H9 (cell line): Measurements from ENCODE around the gene DTNB. TPM values are rescaled to one million over a fixed set of nuclear protein-coding genes. Genes with fewer than 3 reads are reported as not detected.

Experiments used
- DNase-seq: peaks from one replicate; pipeline ENCODE4 v3.0.0-alpha.2; 2017
- H2AFZ ChIP-seq: one replicate; pipeline ENCODE4 v1.6.1; 2013; ENCODE audit warnings: mild to moderate bottlenecking, low read length, control low read depth, moderate library complexity
- H2AK5ac ChIP-seq: 2 replicates; pipeline ENCODE4 v1.6.1; 2013; ENCODE audit warnings: low read length, control low read depth, mixed read lengths; ENCODE audit not compliant: insufficient read length
- H2BK120ac ChIP-seq: one replicate; pipeline ENCODE4 v1.6.1; 2013; ENCODE audit warnings: low read depth, mild to moderate bottlenecking, low read length, control low read depth, inconsistent platforms; ENCODE audit not compliant: poor library complexity, severe bottlenecking
- H2BK12ac ChIP-seq: 2 replicates; pipeline ENCODE4 v1.6.1; 2013; ENCODE audit warnings: low read length, control low read depth, mixed read lengths, low read depth; ENCODE audit not compliant: insufficient read length
- H2BK15ac ChIP-seq: 2 replicates; pipeline ENCODE4 v1.6.1; 2013; ENCODE audit warnings: low read depth, low read length, control low read depth
- H2BK20ac ChIP-seq: one replicate; pipeline ENCODE4 v1.6.1; 2013; ENCODE audit warnings: low read depth, mild to moderate bottlenecking, low read length, control low read depth, inconsistent platforms; ENCODE audit not compliant: poor library complexity, severe bottlenecking
- H2BK5ac ChIP-seq: 2 replicates; pipeline ENCODE4 v1.6.1; 2013; ENCODE audit warnings: low read length, control low read depth, mixed read lengths; ENCODE audit not compliant: insufficient read length
- H3K14ac ChIP-seq: 2 replicates; pipeline ENCODE4 v1.6.1; 2013; ENCODE audit warnings: low read length, control low read depth; ENCODE audit not compliant: insufficient read depth
- H3K18ac ChIP-seq: 2 replicates; pipeline ENCODE4 v1.6.1; 2013; ENCODE audit warnings: low read depth, mild to moderate bottlenecking, mixed read lengths, low read length, control low read depth; ENCODE audit not compliant: insufficient read length
- H3K23ac ChIP-seq: 2 replicates; pipeline ENCODE4 v1.6.1; 2013; ENCODE audit warnings: low read length, control low read depth, mixed read lengths, low read depth; ENCODE audit not compliant: insufficient read length
- H3K23me2 ChIP-seq: 2 replicates; pipeline ENCODE4 v1.6.1; 2013; ENCODE audit warnings: low read depth, mild to moderate bottlenecking, mixed read lengths, low read length, control low read depth; ENCODE audit not compliant: insufficient read length, poor library complexity, severe bottlenecking
- H3K27ac ChIP-seq: 2 replicates; pipeline ENCODE4 v1.5.1; 2013; ENCODE audit warnings: low read length, control low read depth, mixed read lengths, low read depth; ENCODE audit not compliant: insufficient read length
- H3K27me3 ChIP-seq: 2 replicates; pipeline ENCODE4 v1.6.1; 2013; ENCODE audit warnings: low read length, control low read depth, inconsistent platforms; ENCODE audit not compliant: insufficient read depth
- H3K4ac ChIP-seq: 2 replicates; pipeline ENCODE4 v1.6.1; 2013; ENCODE audit warnings: low read depth, mild to moderate bottlenecking, control low read depth, inconsistent platforms, low read length, moderate library complexity
- H3K4me1 ChIP-seq: 2 replicates; pipeline ENCODE4 v1.6.1; 2013; ENCODE audit warnings: low read length, control low read depth, inconsistent platforms; ENCODE audit not compliant: insufficient read depth
- H3K4me2 ChIP-seq: 2 replicates; pipeline ENCODE4 v1.6.1; 2013; ENCODE audit warnings: low read length, control low read depth, mixed read lengths; ENCODE audit not compliant: insufficient read length, insufficient read depth
- H3K56ac ChIP-seq: 2 replicates; pipeline ENCODE4 v1.6.1; 2013; ENCODE audit warnings: low read depth, mild to moderate bottlenecking, mixed read lengths, low read length, control low read depth; ENCODE audit not compliant: insufficient read length
- H3K79me1 ChIP-seq: 2 replicates; pipeline ENCODE4 v1.6.1; 2013; ENCODE audit warnings: low read depth, mild to moderate bottlenecking, moderate library complexity, low read length, control low read depth, inconsistent platforms; ENCODE audit not compliant: insufficient read depth, poor library complexity, severe bottlenecking
- H3K79me2 ChIP-seq: 2 replicates; pipeline ENCODE4 v1.6.1; 2013; ENCODE audit warnings: low read length, control low read depth, inconsistent platforms; ENCODE audit not compliant: insufficient read depth
- H3K9ac ChIP-seq: 2 replicates; pipeline ENCODE4 v1.6.1; 2013; ENCODE audit warnings: low read length, control low read depth, mixed read lengths; ENCODE audit not compliant: insufficient read length; ENCODE audit errors: extremely low read depth
- H3K9me3 ChIP-seq: one replicate; pipeline ENCODE4 v1.6.1; 2013; ENCODE audit warnings: low read depth, low read length, inconsistent platforms; ENCODE audit not compliant: control insufficient read depth
- H3T11ph ChIP-seq: one replicate; pipeline ENCODE4 v1.6.1; 2013; ENCODE audit warnings: mild to moderate bottlenecking, low read length, control low read depth, inconsistent platforms
- H4K20me1 ChIP-seq: one replicate; pipeline ENCODE4 v1.6.1; 2013; ENCODE audit not compliant: control insufficient read depth, insufficient read length, insufficient read depth
- H4K5ac ChIP-seq: 2 replicates; pipeline ENCODE4 v1.6.1; 2013; ENCODE audit warnings: low read depth, mild to moderate bottlenecking, mixed read lengths, low read length, control low read depth; ENCODE audit not compliant: insufficient read length
- H4K8ac ChIP-seq: replicated peaks from 2 replicates; pipeline ENCODE4 v1.6.1; 2013; ENCODE audit warnings: low read length, control low read depth, mixed read lengths, low read depth; ENCODE audit not compliant: insufficient read length
- H4K91ac ChIP-seq: 2 replicates; pipeline ENCODE4 v1.6.1; 2013; ENCODE audit warnings: low read depth, mild to moderate bottlenecking, moderate library complexity, mixed read lengths, low read length, control low read depth; ENCODE audit not compliant: insufficient read length
- H3K27ac Mint-ChIP-seq, 3 experiments: 2 replicates in 2 of 3; 3 replicates in 1 of 3; pipeline ENCODE4 v1.8.0; 2020 to 2021; ENCODE audit warnings: mixed read lengths in 3 of 3, mild to moderate bottlenecking in 1 of 3, moderate library complexity in 1 of 3
- H3K27me3 Mint-ChIP-seq: 2 replicates; pipeline ENCODE4 v1.8.0; 2021; ENCODE audit warnings: low read depth, mild to moderate bottlenecking, moderate library complexity, mixed read lengths
- H3K36me3 Mint-ChIP-seq, 3 experiments: 2 replicates in 2 of 3; 3 replicates in 1 of 3; pipeline ENCODE4 v1.8.0; 2020 to 2021; ENCODE audit warnings: low read depth in 3 of 3, mixed read lengths in 3 of 3; ENCODE audit not compliant: insufficient read depth in 1 of 3
- H3K4me1 Mint-ChIP-seq, 2 experiments: 2 replicates each; pipeline ENCODE4 v1.8.0; 2020; ENCODE audit warnings: mixed read lengths in 2 of 2
- H3K4me3 Mint-ChIP-seq, 2 experiments: 2 replicates in 1 of 2; 3 replicates in 1 of 2; pipeline ENCODE4 v1.8.0; 2020 to 2021; ENCODE audit warnings: mild to moderate bottlenecking in 2 of 2, mixed read lengths in 2 of 2, moderate library complexity in 1 of 2
- H3K9me3 Mint-ChIP-seq, 2 experiments: 2 replicates in 1 of 2; 3 replicates in 1 of 2; pipeline ENCODE4 v1.8.0; 2020; ENCODE audit warnings: mild to moderate bottlenecking in 2 of 2, mixed read lengths in 2 of 2, moderate library complexity in 1 of 2
- WGBS: extraction: QIAGEN DNeasy Blood & Tissue Kit; methylation state at CpG from one replicate; pipeline ENCODE4 v1.1.7; 2013; ENCODE audit warnings: missing lambda C conversion rate, low lambda C conversion rate, mixed read lengths; ENCODE audit not compliant: insufficient read length; ENCODE audit errors: extremely low coverage; 5-methylcytosine and 5-hydroxymethylcytosine counted together
- total RNA-seq: library from RNA; stranded (reverse); gene quantifications from 2 replicates; pipeline ENCODE4 v1.2.1, GENCODE V29; 2021
- TF ChIP-seq, protein P1 (sequence below): fragments of 200-600 bp; sonication (generic); conservative IDR thresholded peaks from 3 replicates; pipeline ENCODE4 v1.8.0; 2021; ENCODE audit warnings: antibody characterized with exemption, mild to moderate bottlenecking

Gene DTNB
- total RNA-seq, 1 experiment from 2014 or later, result 26.7 TPM

DNA sequence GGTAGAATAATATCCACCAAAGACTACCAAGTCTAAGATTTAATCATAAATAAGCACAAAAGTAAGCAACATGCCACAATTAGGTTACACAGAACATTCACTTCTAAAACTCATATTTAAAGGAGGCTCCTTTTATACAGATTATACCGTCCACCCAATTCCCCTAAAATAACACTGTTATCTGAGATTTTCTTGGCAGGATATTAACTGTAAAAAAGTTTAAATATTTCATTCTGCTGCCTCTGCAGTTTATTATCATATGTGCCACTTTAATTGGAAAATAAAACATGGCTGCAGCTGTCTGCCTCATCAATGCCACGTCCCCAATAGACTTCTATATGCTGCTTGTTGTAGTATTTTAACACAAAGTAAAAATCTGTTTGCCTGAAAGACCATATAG lies 140.9 kb downstream of the DTNB start:
- Histone ChIP-seq H2AFZ (no peak overlapping the region), H2AK5ac (no peak overlapping the region), H4K5ac (no peak overlapping the region), H3K18ac (no peak overlapping the region), H2BK12ac (no peak overlapping the region), H3K23ac (no peak overlapping the region), H3K4me2 (no peak overlapping the region), H3T11ph (no peak overlapping the region), H3K4me1 (no peaks in the 10 kb centered on the region), H3K56ac (no peak overlapping the region), H2BK5ac (no peak overlapping the region), H3K79me1 (no peaks in the 10 kb centered on the region), H3K9me3 (no peaks in the 10 kb centered on the region), H2BK20ac (no peak overlapping the region), H3K79me2 (no peaks in the 10 kb centered on the region), H3K14ac (no peak overlapping the region), H2BK15ac (no peak overlapping the region), H3K27ac (no peak overlapping the region), H4K91ac (no peak overlapping the region), H3K4ac (no peak overlapping the region), H3K23me2 (no peaks in the 10 kb centered on the region), H2BK120ac (no peak overlapping the region), H3K27me3 (no peaks in the 10 kb centered on the region), H4K8ac (no peak overlapping the region), H4K20me1 (no peaks in the 10 kb centered on the region), H3K9ac (no peak overlapping the region)
- peaks cover 19 to 28% of the 10 kb centered on the region in 2 experiments; a peak in 4 of 5 replicates for H3K9me3 Mint-ChIP-seq
- H3K27ac Mint-ChIP-seq, result no peak overlapping the region
- H3K36me3 Mint-ChIP-seq, result peaks cover 20 to 35% (median 30%) of the 10 kb centered on the region in 3 experiments
- WGBS, result no CpG with 5 or more reads among the region's 2 CpGs
- TF ChIP-seq, protein P1, sequence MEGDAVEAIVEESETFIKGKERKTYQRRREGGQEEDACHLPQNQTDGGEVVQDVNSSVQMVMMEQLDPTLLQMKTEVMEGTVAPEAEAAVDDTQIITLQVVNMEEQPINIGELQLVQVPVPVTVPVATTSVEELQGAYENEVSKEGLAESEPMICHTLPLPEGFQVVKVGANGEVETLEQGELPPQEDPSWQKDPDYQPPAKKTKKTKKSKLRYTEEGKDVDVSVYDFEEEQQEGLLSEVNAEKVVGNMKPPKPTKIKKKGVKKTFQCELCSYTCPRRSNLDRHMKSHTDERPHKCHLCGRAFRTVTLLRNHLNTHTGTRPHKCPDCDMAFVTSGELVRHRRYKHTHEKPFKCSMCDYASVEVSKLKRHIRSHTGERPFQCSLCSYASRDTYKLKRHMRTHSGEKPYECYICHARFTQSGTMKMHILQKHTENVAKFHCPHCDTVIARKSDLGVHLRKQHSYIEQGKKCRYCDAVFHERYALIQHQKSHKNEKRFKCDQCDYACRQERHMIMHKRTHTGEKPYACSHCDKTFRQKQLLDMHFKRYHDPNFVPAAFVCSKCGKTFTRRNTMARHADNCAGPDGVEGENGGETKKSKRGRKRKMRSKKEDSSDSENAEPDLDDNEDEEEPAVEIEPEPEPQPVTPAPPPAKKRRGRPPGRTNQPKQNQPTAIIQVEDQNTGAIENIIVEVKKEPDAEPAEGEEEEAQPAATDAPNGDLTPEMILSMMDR, result no peak
- peaks cover 0 to 3% of the 10 kb centered on the region in 2 experiments; a peak in 2 of 4 replicates for H3K4me1 Mint-ChIP-seq
- no peak overlapping the region for H3K4me3 Mint-ChIP-seq
- H3K27me3 Mint-ChIP-seq, result no peaks in the 10 kb centered on the region
- DNase-seq, result no peak
